HL-60 (cell line): ENCODE measurements around the gene REEP3.

Source experiments
- POLR2AphosphoS5 ChIP-seq: IDR thresholded peaks from 2 replicates; pipeline ENCODE4 v1.6.1; 2012; ENCODE audit warnings: low read depth
- SPI1 ChIP-seq: IDR thresholded peaks from 2 replicates; pipeline ENCODE4 v1.6.1; 2012; ENCODE audit warnings: low read depth, mild to moderate bottlenecking, borderline replicate concordance
- TF ChIP-seq, protein P1 (sequence below): IDR thresholded peaks from one replicate; pipeline ENCODE4 v1.5.1; 2011; ENCODE audit warnings: low read length, control low read depth, inconsistent platforms; ENCODE audit not compliant: insufficient read depth
- TF ChIP-seq, protein P2 (sequence below): IDR thresholded peaks from 2 replicates; pipeline ENCODE4 v1.6.1; 2012; ENCODE audit warnings: low read depth; ENCODE audit not compliant: insufficient replicate concordance

- TF ChIP-seq, protein P1, sequence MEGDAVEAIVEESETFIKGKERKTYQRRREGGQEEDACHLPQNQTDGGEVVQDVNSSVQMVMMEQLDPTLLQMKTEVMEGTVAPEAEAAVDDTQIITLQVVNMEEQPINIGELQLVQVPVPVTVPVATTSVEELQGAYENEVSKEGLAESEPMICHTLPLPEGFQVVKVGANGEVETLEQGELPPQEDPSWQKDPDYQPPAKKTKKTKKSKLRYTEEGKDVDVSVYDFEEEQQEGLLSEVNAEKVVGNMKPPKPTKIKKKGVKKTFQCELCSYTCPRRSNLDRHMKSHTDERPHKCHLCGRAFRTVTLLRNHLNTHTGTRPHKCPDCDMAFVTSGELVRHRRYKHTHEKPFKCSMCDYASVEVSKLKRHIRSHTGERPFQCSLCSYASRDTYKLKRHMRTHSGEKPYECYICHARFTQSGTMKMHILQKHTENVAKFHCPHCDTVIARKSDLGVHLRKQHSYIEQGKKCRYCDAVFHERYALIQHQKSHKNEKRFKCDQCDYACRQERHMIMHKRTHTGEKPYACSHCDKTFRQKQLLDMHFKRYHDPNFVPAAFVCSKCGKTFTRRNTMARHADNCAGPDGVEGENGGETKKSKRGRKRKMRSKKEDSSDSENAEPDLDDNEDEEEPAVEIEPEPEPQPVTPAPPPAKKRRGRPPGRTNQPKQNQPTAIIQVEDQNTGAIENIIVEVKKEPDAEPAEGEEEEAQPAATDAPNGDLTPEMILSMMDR = no peak
- TF ChIP-seq POLR2AphosphoS5 (0 out of 2 replicates have a peak, but pooled peaks have one; percentile 37), SPI1 (peak; percentile 86)
- TF ChIP-seq, protein P2, sequence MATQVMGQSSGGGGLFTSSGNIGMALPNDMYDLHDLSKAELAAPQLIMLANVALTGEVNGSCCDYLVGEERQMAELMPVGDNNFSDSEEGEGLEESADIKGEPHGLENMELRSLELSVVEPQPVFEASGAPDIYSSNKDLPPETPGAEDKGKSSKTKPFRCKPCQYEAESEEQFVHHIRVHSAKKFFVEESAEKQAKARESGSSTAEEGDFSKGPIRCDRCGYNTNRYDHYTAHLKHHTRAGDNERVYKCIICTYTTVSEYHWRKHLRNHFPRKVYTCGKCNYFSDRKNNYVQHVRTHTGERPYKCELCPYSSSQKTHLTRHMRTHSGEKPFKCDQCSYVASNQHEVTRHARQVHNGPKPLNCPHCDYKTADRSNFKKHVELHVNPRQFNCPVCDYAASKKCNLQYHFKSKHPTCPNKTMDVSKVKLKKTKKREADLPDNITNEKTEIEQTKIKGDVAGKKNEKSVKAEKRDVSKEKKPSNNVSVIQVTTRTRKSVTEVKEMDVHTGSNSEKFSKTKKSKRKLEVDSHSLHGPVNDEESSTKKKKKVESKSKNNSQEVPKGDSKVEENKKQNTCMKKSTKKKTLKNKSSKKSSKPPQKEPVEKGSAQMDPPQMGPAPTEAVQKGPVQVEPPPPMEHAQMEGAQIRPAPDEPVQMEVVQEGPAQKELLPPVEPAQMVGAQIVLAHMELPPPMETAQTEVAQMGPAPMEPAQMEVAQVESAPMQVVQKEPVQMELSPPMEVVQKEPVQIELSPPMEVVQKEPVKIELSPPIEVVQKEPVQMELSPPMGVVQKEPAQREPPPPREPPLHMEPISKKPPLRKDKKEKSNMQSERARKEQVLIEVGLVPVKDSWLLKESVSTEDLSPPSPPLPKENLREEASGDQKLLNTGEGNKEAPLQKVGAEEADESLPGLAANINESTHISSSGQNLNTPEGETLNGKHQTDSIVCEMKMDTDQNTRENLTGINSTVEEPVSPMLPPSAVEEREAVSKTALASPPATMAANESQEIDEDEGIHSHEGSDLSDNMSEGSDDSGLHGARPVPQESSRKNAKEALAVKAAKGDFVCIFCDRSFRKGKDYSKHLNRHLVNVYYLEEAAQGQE = no peak
These were observed 107.5 kb downstream of the REEP3 start for GRCh38 chr10:63628526-63629362.
